HG03354 (cell line): ENCODE results near the gene OR2AK2.

ENCODE experiments used
- ATAC-seq: cut with Tn5 transposase; IDR thresholded peaks from one replicate; pipeline ENCODE4 v1.9.1; 2021; ENCODE audit warnings: mild to moderate bottlenecking; ENCODE audit not compliant: unreplicated experiment, poor library complexity, severe bottlenecking

OR2AK2 gene

DNA sequence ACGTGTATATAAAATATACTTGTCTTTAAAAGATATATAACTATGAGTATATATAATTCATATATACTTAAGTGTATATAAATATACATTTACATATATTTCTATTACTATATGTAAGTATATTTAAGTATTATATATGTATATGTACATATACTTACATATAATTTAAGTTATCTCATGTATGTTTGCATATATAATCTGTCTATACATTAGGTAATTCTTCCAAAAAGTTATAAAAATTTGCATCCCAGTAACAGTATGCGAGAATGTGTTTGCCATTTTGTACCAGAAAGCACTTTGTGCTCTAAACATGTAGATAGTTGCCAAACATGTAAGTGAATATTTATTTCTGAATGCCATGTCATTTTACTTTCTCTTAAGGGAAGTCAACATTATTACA is at the start of gene OR2AK2:
TSS of gene OR2AK2 (plus strand) at position 301 of the 400 bp plus-strand sequence. CDS start 144 bp downstream, outside the sequence.
- ATAC-seq, result no peak

GRCh38 chr1:247919952-247920351 is 45.1 kb upstream of the OR2AK2 start, which contains the start of gene OR2T8:
TSS of gene OR2T8 (plus strand) at chr1:247920252. CDS start at chr1:247921018, 766 bp downstream.
- ATAC-seq, result no peak

GRCh38 chr1:247923941-247924340 is 41.1 kb upstream of the OR2AK2 start:
- ATAC-seq, result no peak

GRCh38 chr1:247924868-247925267 is 40.2 kb upstream of the OR2AK2 start, which contains the start of gene OR2AJ1:
TSS of gene OR2AJ1 (plus strand) at chr1:247924889. CDS start at chr1:247933769, 8,880 bp downstream.
- no peak for ATAC-seq

GRCh38 chr1:247933989-247934388 is 31.0 kb upstream of the OR2AK2 start:
- ATAC-seq, result no peak

DNA sequence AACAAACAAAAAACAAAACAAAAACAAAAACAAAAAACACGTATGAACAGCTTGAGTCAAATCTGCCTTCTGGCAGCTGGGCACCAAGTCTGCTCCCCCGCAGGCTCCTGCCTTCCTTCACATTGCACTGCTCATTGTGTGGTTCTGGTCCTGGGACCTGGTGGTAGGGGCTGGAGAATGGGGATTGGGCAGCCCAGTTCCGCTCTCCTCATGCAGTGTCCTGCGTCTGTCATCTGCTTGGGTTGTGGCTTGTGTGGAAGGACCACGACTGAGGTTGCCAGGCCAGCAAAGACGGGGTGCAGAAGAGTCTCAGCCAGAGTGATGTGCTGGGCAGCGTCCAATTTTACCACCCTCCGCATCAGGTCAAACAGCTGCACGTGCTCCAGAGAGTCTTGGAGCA is 29.3 kb upstream of the OR2AK2 start:
- ATAC-seq, result no peak

DNA sequence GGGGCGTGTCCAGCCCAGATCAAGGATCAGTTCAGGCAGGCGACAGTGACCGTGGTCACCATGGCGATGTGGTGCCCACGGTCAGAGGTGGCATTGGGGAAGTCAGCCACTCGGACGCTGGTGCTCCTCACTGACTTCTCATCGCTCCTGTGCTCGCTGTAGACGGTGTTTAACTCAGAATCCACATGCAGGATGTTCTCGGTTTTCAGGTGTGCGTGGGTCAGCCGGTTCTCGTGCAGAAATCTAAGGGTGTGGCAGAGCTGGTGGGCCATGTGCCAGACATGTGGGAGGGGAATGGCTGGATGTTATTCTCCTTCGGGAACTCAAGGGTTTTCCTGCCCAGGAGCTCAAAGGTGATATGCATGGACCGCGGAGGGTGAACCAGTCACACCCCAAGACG is 28.6 kb upstream of the OR2AK2 start:
- no peak for ATAC-seq

- ATAC-seq, result peak; percentile 100
These were observed 27.9 kb upstream of the OR2AK2 start for GRCh38 chr1:247936965-247937734.

DNA sequence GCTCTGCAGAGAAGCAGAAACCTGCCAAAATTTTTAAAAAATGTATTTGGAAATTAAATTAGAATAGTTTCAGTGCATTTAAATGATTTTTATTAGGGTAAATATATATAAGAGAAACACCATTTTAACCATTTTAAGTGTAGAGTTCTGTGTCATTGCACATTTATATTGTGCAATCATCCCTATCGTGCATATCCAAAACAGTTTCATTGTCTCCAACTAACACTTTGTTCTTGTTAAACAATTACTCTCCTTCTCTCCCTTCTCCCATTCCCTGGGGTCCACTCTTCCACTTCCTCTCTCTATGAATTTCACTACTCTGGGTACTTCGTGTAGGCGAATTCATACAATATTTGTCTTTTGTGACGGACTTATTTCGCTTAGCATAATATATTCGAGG is 22.4 kb upstream of the OR2AK2 start:
- ATAC-seq, result no peak

DNA sequence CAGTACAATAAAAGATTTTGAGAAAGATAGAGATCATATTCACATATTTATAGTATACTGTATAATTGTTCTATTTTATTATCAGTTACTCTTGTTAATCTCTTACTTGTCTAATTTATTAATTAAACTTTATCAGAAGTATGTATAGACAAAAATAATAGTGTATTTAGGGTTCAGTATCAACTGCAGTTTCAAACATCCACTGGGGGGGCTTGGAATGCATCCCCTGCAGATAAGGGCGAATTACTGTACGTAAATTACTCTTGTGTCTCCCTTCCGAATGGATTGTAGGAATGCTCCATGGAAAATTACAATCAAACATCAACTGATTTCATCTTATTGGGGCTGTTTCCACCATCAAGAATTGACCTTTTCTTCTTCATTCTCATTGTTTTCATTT is 16.5 kb upstream of the OR2AK2 start, which contains the start of gene OR2L8:
TSS of gene OR2L8 (plus strand) at position 301 of the 400 bp plus-strand sequence. CDS start at position 301, 0 bp downstream.
- no peak for ATAC-seq

- no peak for ATAC-seq
These were observed 11.6 kb upstream of the OR2AK2 start for GRCh38 chr1:247953408-247953807.

GRCh38 chr1:247961791-247962190 is 3.2 kb upstream of the OR2AK2 start:
- no peak for ATAC-seq

DNA sequence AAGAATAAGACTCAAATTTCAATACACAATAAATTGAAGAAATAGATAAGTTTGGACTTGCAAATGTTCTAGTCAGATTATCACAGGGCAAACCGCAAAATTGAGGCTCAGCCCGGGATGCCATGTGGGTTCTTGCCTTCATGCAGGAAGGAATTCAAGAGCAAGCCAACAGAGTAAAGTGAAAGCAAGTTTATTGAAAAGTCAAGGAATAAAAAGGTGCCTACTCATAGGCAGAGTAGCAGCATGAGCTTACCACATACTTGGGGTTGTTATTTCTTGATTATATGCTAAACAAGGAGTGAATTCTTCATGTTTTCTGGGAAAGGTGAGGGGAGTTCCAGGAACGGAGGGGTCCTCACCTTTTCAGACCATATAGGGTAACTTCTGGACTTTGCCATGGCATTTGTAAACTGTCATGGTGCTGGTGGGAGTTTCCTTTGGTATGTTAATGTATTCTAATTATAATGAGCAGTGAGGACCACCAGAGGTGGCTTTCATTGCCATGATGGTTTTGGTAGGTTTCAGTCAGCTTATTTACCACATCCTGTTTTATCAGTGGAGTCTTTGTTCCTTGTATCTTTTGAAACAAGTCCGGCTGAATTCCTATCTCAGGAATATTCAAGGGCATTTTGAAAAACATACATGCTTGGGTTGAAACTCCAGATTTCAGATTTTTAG is 2.0 kb upstream of the OR2AK2 start:
- ATAC-seq, result no peak

DNA sequence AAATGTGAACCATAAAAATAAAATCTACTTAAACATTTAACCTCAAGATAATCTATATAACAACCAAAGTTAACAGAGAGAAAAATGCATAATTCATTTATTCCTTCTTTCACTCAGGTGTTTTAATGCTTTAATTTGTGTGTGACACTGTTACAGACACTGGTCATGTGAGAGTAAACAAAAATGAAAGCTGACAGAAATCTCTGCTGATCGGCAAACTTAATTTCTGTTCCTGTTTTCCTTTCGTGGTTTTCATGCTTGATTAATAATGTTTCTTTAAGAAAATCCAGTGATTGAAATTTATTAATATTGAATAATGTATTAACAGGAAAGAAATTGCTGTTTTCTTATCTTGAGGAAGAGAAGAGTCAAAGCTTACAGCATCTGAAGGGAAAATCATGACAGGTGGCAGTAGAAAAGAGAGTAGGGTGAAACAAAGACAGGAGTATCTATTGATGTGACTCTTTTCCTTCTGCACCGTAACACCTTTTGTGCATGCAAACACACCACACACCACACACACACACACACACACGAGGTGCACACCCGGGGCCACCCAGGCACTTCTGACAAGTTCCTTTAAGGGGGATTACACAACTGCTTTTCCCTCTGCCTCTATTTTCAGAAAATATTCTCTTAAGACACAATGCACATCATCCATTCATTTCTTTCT is 1.6 kb downstream of the OR2AK2 start:
- ATAC-seq, result peak; percentile 87

DNA sequence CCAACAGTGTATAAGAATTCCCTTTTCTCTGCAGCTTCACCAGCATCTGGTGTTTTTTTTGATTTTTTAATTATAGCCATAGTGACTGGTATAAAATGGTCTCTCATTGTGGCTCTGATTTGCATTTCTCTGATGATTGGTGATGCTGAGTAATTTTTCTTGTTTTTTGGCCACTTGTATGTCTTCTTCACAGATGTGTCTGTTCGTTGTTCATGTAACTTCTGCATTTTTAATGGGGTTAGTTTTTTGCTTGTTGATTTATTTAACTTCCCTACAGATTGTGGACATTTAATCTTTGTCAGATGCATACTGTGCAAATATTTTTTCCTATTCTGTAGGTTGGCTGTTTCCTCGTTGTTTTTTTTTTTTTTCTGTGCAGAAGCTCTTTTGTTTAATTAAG is 28.0 kb downstream of the OR2AK2 start:
- no peak for ATAC-seq

GRCh38 chr1:247998811-247999210 is 33.8 kb downstream of the OR2AK2 start:
- no peak for ATAC-seq

DNA sequence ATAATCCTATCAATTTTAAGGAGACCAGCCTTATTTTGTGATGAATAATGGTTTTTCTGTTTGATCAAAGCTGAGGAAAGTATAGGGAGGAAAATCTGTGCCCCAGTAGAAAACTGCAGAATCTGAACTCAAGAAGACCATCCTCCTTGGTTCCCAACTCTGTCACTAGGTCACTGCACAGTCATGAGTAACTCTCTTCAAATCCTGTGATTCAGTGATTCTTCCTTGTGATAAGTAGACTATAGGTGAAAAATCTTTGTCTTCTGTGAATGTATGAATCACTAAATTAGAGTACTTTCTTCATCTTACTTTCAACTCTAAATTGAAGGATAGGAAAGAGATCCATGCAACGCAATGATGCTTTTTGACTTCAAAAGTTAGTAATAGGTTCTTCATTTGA is 35.1 kb downstream of the OR2AK2 start:
- ATAC-seq, result no peak

GRCh38 chr1:248007778-248008177 is 42.7 kb downstream of the OR2AK2 start:
- ATAC-seq, result no peak

- no peak for ATAC-seq
These were observed 44.6 kb downstream of the OR2AK2 start for GRCh38 chr1:248009681-248010080.

DNA sequence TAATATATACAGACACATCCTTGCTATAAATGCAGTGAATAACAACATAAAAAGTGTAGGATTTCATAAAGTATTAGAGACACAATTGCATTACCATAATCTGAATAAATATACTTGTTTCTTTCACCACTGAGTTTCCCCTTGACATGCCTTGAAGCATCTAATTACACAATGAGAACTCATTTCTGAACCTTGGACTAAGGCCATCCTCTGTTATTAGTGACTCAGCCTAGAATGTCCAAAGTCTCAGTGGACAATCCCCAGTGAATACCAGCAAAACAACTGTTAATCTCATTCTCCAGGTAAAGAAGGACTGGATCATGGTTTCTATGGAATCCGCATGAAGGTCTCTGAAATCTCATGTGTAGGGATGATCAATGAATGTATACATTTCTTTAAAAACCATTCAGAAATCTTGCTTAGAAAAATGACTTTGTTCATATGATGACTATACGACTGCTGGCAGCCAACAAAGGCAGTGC is 48.2 kb downstream of the OR2AK2 start, which contains the start of gene OR2L5:
TSS of gene OR2L5 (plus strand) at position 432 of the 482 bp plus-strand sequence. CDS start 8,288 bp downstream, outside the sequence.
- ATAC-seq, result no peak
